Spleen (tissue), 7 donors: ENCODE measurements around the gene LRRC26.

ENCODE experiments used
- CTCF ChIP-seq, 11 experiments: fragments of 200-600 bp in 7 of 11; fragments of 450-650 bp in 4 of 11; sonication (generic) in 4 of 11; IDR thresholded peaks in 8 of 11; conservative IDR thresholded peaks in 3 of 11; 1 replicate in 7 of 11; 2 replicates in 4 of 11; pipeline versions ENCODE4 v1.4.0 to v1.8.0; 2016 to 2021; ENCODE audit warnings: antibody characterized with exemption in 11 of 11, inconsistent platforms in 4 of 11, mild to moderate bottlenecking in 1 of 11
- POLR2A ChIP-seq, 3 donors: fragments of 450-650 bp; IDR thresholded peaks; one replicate each; pipeline ENCODE4 v1.5.1; 2017; ENCODE audit warnings: antibody characterized with exemption in 3 of 3, mild to moderate bottlenecking in 1 of 3
- POLR2AphosphoS5 ChIP-seq, 3 donors: sonication (generic); formaldehyde crosslinking; IDR thresholded peaks; one replicate each; pipeline ENCODE4 v1.5.1; 2017; ENCODE audit warnings: antibody characterized with exemption in 3 of 3
- donor health status: DM: no; HTN: no; CAD: no; lungs with moderate emphysema.
- donor health status: DM: no; HTN: no; CAD: no.
- donor health status: DM: no; HTN: no; CAD: no.

GRCh38 chr9:137215196-137215986 lies 45.5 kb upstream of the LRRC26 start:
- TF ChIP-seq CTCF (IDR thresholded peaks at IDR 0.05 in 8 of 11, conservative IDR thresholded peaks at IDR 0.05 in 3 of 11) (no peak), POLR2A (IDR thresholded peaks at IDR 0.05) (no peak), POLR2AphosphoS5 (IDR thresholded peaks at IDR 0.05) (no peak)
